ENCODE measurements around the gene RAVER2.
"Not testable (repeated sequence)": the region's sequence is repeated elsewhere in the genome, so short reads cannot be mapped to it uniquely, and the experiment has no call there.

Gene RAVER2

GRCh38 chr1:64810001-64810400 lies 65.1 kb downstream of the RAVER2 start:
- ATAC-seq (replicated peaks) (no peak), DNase-seq (no peak)
- H3K36me3 Mint-ChIP-seq = no peaks in the 10 kb centered on the region
- H3K4me1 Mint-ChIP-seq = no peaks in the 10 kb centered on the region
- H3K27ac Mint-ChIP-seq = no peak overlapping the region
- no peaks in the 10 kb centered on the region for H3K27me3 Mint-ChIP-seq
- no peak overlapping the region for H3K4me3 Mint-ChIP-seq
- H3K9me3 Mint-ChIP-seq = no peaks in the 10 kb centered on the region

DNA sequence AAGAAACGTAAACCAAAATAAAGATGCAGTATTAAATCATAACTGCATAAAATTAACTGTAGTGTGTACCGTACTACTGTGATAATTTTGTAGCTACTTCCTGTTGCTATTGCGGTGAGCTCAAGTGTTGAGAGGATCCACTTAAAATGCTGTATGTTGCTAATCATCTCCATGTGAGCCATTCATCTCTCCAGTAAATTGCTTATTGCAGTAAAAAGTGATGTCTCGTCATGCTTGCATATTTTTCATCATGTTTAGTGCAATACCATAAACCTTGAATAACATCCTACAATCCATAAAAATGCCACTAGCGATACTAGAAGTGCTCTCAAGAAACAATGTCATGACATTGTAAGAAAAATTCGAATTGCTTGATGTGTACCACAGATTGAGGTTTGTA lies 66.3 kb downstream of the RAVER2 start:
- no peaks in the 10 kb centered on the region for H3K4me1 Mint-ChIP-seq

DNA sequence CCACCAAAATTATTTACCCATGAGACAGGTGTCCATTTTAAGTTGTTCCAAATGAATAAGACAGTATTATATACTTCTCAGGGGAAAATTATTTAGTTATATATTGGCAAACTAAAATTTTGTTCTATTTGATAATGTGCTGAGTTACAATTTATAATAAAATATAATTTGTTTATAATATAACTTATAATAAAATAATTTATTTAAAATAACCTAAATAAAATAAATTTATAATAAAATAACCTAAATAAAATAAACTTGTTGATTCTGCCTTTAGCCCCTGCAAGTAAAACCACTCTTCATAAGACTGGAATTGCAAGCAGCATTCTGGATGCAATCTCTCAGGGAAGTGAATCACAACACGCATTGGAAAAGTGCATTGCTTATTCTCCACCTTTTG lies 69.6 kb downstream of the RAVER2 start:
- DNase-seq (no peak), ATAC-seq (replicated peaks) (no peak)
- Mint-ChIP-seq H3K4me1 (no peaks in the 10 kb centered on the region), H3K9me3 (peaks cover 0 to 3% of the 10 kb centered on the region in 2 donors), H3K36me3 (no peaks in the 10 kb centered on the region), H3K27ac (no peak overlapping the region), H3K27me3 (no peaks in the 10 kb centered on the region), H3K4me3 (no peak overlapping the region)

More for the DNA sequence above, 66.3 kb downstream of the RAVER2 start:
- Mint-ChIP-seq H3K9me3 (no peaks in the 10 kb centered on the region), H3K4me3 (no peak overlapping the region), H3K36me3 (no peaks in the 10 kb centered on the region), H3K27ac (no peak overlapping the region), H3K27me3 (no peaks in the 10 kb centered on the region)
- ATAC-seq (replicated peaks) = no peak
- DNase-seq = no peak

DNA sequence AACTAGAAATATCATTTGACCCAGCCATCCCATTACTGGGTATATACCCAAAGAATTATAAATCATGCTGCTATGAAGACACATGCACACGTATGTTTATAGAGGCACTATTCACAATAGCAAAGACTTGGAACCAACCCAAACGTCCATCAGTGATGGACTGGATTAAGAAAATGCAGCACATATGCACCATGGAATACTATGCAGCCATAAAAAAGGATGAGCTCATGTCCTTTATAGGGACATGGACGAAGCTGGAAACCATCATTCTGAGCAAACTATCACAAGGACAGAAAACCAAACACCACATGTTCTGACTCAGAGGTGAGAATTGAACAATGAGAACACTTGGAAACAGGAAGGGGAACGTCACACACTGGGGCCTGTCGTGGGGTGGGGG lies 72.5 kb downstream of the RAVER2 start:
- H3K36me3 Mint-ChIP-seq; ATAC-seq (replicated peaks); H3K4me1 Mint-ChIP-seq; H3K9me3 Mint-ChIP-seq; H3K27me3 Mint-ChIP-seq; H3K4me3 Mint-ChIP-seq; DNase-seq; H3K27ac Mint-ChIP-seq: not testable (repeated sequence)

GRCh38 chr1:64820572-64820971 lies 75.7 kb downstream of the RAVER2 start:
- ATAC-seq (replicated peaks); H3K27ac Mint-ChIP-seq; H3K9me3 Mint-ChIP-seq; DNase-seq; H3K4me1 Mint-ChIP-seq; H3K4me3 Mint-ChIP-seq; H3K27me3 Mint-ChIP-seq; H3K36me3 Mint-ChIP-seq: not testable (repeated sequence)

- no peaks in the 10 kb centered on the region for H3K36me3 Mint-ChIP-seq
- DNase-seq (no peak), ATAC-seq (replicated peaks) (no peak)
- H3K4me1 Mint-ChIP-seq = peaks cover 1 to 8% of the 10 kb centered on the region in 2 donors
- no peak overlapping the region for H3K4me3 Mint-ChIP-seq
- no peaks in the 10 kb centered on the region for H3K9me3 Mint-ChIP-seq
- H3K27me3 Mint-ChIP-seq = no peaks in the 10 kb centered on the region
- H3K27ac Mint-ChIP-seq = no peak overlapping the region
Measured at GRCh38 chr1:64822621-64823020, 77.7 kb downstream of the RAVER2 start.

- H3K4me1 Mint-ChIP-seq = peaks cover 5 to 14% of the 10 kb centered on the region in 2 donors
- no peaks in the 10 kb centered on the region for H3K9me3 Mint-ChIP-seq
- no peaks in the 10 kb centered on the region for H3K36me3 Mint-ChIP-seq
- no peak overlapping the region for H3K27ac Mint-ChIP-seq
- no peaks in the 10 kb centered on the region for H3K27me3 Mint-ChIP-seq
- H3K4me3 Mint-ChIP-seq = no peak overlapping the region
- ATAC-seq (replicated peaks) (peak in 1 of 2 donors; percentile 62), DNase-seq (peak; percentile 18)
Measured at GRCh38 chr1:64823691-64824476, 79.0 kb downstream of the RAVER2 start.

DNA sequence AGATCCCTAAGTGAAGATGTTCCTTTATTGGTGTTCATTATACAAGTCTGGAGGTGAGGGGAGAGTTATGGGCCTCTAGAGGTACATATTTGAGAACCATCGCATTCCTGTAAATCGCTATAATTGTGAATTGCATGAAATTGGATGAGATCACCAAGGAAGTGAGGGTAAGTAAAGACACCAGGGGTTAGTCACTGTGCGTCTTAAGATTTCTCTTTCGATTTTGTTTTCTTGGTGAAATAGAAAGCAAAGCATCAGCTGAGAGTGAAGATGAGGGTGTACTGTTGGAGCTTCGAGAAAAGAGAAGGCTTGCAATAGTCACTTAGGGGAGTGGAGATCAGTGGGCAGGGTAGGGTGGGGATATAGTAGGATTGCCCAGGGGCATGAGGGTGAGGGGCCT lies 82.1 kb downstream of the RAVER2 start:
- Mint-ChIP-seq H3K27ac (no peak overlapping the region), H3K27me3 (no peaks in the 10 kb centered on the region), H3K9me3 (no peaks in the 10 kb centered on the region), H3K4me1 (peaks cover 14 to 23% of the 10 kb centered on the region in 2 donors), H3K36me3 (no peaks in the 10 kb centered on the region), H3K4me3 (no peak overlapping the region)
- DNase-seq (no peak), ATAC-seq (replicated peaks) (no peak)

- Mint-ChIP-seq H3K36me3 (peaks cover 6 to 7% of the 10 kb centered on the region in 2 donors), H3K27me3 (no peaks in the 10 kb centered on the region), H3K9me3 (no peaks in the 10 kb centered on the region), H3K27ac (peak overlapping the region; percentile 33), H3K4me1 (peaks cover 14 to 23% of the 10 kb centered on the region in 2 donors), H3K4me3 (peak overlapping the region in 1 of 2 donors; percentile 3)
- ATAC-seq (replicated peaks) (peak; percentile 27 to 68), DNase-seq (no peak)
Measured at GRCh38 chr1:64828829-64829228, 84.0 kb downstream of the RAVER2 start.

- Mint-ChIP-seq H3K27me3 (no peaks in the 10 kb centered on the region), H3K27ac (no peak overlapping the region), H3K36me3 (peaks cover 6 to 7% of the 10 kb centered on the region in 2 donors), H3K4me3 (no peak overlapping the region), H3K9me3 (no peaks in the 10 kb centered on the region), H3K4me1 (peaks cover 14 to 16% of the 10 kb centered on the region in 2 donors)
- no peak for DNase-seq
- ATAC-seq (replicated peaks) = no peak
Measured at GRCh38 chr1:64829411-64830029, 84.6 kb downstream of the RAVER2 start.

DNA sequence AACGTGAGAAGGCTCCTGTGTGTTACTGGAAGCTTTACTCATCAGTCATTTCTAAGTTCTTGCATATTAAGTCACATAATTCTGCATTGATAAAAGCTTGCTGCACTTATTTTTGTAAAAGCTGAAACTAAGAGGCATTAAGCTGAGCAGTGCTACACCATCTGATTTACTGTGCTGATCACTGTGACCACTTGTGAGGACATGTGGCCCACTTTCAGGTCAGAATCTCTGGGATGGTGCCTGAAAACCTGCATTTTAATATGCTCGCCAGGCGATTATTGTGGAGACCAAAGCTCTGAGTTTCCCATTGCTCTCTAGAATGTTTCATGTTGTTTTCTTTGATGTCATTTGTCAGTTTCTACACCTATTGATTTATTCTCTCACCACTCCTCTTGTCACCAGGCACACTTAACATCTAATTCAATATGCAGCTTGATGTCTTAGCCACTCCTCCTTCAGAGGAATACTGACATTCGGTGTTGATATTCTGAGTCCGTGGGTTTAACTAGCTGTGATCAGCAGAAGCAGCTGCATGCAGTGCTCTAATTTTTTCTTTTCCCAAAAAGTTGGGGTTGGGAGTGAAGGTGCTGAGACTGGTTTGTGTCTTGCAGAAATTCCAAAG lies 85.3 kb downstream of the RAVER2 start:
- ATAC-seq (replicated peaks) (no peak), DNase-seq (no peak)
- Mint-ChIP-seq H3K9me3 (no peaks in the 10 kb centered on the region), H3K27ac (no peak overlapping the region), H3K4me3 (no peak overlapping the region), H3K27me3 (no peaks in the 10 kb centered on the region), H3K4me1 (peaks cover 14 to 16% of the 10 kb centered on the region in 2 donors), H3K36me3 (peaks cover 7% of the 10 kb centered on the region in 2 donors)

DNA sequence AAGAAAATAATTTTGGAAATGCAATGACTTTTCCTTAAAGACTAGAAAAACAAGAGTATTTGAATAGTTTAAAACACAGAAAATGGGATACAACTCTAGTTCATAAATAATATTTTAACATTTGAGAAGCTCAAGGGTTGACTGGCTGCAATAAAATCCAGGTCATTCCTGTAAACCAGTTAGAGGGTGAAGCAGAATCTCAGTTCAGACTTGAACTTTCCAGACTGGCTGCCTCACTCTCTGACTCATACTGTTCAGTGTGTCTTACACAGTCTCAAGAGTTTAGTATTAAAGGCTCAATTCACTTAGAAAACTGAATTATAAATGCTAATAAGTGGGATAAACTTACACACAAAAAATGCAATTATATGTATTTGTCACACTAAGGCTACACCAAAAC lies 89.9 kb downstream of the RAVER2 start:
- no peak overlapping the region for H3K27ac Mint-ChIP-seq
- ATAC-seq (replicated peaks) (no peak), DNase-seq (no peak)
- H3K4me1 Mint-ChIP-seq = peaks cover under 1% of the 10 kb centered on the region in 2 donors
- no peaks in the 10 kb centered on the region for H3K9me3 Mint-ChIP-seq
- no peak overlapping the region for H3K4me3 Mint-ChIP-seq
- H3K36me3 Mint-ChIP-seq = peaks cover 30 to 34% of the 10 kb centered on the region in 2 donors
- H3K27me3 Mint-ChIP-seq = no peaks in the 10 kb centered on the region

DNA sequence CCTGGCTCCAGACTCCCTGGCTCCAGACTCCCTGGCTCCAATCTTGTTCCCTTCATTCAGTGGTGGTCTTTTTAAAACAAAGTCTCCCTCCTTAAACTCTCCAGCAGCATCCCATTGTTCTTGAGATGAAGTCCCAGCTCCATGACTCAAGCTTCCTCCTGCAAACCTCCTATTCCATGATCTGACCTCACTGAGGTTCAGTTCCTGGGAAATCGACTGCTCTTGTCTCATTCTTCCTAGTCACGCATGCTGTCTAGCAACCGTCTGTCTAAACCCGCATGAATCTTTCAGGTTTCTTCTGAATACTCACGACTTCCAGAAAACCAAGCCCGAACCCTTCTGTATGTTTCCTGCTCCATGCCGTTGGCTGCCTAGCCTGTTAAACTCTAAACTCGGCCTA lies 91.9 kb downstream of the RAVER2 start:
- ATAC-seq (replicated peaks) (no peak), DNase-seq (no peak)
- no peaks in the 10 kb centered on the region for H3K27me3 Mint-ChIP-seq
- peaks cover 41 to 45% of the 10 kb centered on the region in 2 donors for H3K36me3 Mint-ChIP-seq
- no peaks in the 10 kb centered on the region for H3K9me3 Mint-ChIP-seq
- H3K27ac Mint-ChIP-seq = no peak overlapping the region
- H3K4me3 Mint-ChIP-seq = no peak overlapping the region
- no peaks in the 10 kb centered on the region for H3K4me1 Mint-ChIP-seq

DNA sequence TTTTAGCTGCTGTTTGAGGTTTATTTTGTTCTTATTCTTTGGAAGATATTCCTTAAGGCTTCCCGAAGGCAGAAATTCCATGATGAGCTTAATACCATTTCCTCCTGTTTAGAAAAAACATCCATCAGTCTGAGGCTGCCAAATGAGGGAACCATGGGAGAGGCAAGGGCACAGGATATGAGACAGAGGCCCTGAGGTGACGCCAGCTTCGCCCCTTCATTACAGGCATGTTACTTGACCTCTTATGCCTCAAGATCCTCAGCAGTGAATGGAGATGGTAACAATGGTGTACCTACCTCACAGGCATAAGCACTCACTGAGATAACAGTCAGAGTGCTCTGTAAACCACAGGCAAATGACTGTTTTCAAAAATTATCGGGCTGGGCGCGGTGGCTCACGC lies 93.6 kb downstream of the RAVER2 start:
- no peaks in the 10 kb centered on the region for H3K27me3 Mint-ChIP-seq
- H3K9me3 Mint-ChIP-seq = no peaks in the 10 kb centered on the region
- peaks cover 8 to 12% of the 10 kb centered on the region in 2 donors for H3K4me1 Mint-ChIP-seq
- no peak for DNase-seq
- no peak overlapping the region for H3K27ac Mint-ChIP-seq
- no peak for ATAC-seq (replicated peaks)
- no peak overlapping the region for H3K4me3 Mint-ChIP-seq
- H3K36me3 Mint-ChIP-seq = peaks cover 38 to 46% of the 10 kb centered on the region in 2 donors

DNA sequence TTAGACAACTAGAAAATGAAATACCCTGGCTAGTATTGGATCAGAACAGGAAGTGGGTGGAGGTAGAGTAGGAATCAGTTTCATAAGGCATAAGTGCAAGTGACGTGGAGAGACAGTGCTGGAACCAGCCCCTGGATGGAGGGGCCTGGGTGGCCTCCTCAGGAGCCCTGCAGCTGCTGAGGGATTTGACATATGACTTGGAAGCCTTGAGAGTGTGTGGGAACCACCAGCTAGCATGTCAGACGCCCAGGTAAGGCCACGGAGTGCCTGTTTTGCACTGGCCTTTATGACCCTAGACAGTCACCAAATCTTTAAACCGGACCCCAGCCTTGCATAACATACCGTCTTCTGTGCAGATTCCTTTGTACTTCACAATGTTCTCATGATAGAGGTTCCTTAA lies 94.4 kb downstream of the RAVER2 start:
- ATAC-seq (replicated peaks) = no peak
- H3K4me3 Mint-ChIP-seq = no peak overlapping the region
- H3K4me1 Mint-ChIP-seq = peaks cover 9 to 17% of the 10 kb centered on the region in 2 donors
- H3K27ac Mint-ChIP-seq = peak overlapping the region; percentile 20
- DNase-seq = no peak
- H3K9me3 Mint-ChIP-seq = no peaks in the 10 kb centered on the region
- no peaks in the 10 kb centered on the region for H3K27me3 Mint-ChIP-seq
- H3K36me3 Mint-ChIP-seq = peaks cover 45 to 52% of the 10 kb centered on the region in 2 donors
